GM15510 (cell line): ENCODE data around the gene TRIP10.

Experiments used
- POLR2A ChIP-seq: IDR thresholded peaks from 3 replicates; pipeline ENCODE4 v1.6.1; 2011; ENCODE audit warnings: borderline replicate concordance; ENCODE audit not compliant: insufficient read length; ENCODE audit errors: extremely low read depth

The TRIP10 gene

DNA sequence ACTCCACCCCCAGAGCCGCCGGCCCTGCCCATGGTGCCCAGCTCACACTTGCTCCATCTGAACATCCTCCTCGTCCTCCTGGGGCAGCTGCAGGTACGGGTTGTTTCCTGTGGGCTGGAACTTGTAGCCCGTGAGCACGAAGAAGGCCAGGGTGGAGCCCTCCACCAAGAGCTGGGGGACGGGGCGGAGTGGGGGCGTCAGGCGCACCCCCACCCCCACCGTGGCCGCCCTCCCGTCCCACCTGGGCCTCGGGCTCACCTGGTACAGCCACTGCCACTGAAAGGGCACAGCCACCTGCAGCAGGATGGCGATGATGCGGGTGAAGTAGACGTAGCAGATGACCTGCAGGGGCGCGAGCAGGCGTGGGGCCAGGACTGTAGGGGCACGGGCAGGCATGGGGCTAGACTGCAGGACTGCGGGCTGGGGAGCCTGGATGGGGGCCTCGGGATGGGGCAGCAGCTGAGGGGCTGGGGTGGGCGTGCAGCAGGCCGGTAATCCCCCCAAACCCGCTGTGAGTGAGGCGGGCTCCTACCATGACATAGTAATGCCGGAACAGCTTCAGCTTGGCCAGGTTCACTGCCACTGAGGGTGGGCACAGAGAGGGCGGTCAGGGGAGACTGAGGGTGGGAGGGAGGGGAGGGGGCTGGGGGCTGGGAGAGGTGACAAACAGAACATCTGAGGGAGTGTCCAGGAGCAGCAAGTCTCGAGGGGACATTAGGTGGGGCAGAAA is 8.4 kb upstream of the TRIP10 start:
- TF ChIP-seq POLR2A = no peak

DNA sequence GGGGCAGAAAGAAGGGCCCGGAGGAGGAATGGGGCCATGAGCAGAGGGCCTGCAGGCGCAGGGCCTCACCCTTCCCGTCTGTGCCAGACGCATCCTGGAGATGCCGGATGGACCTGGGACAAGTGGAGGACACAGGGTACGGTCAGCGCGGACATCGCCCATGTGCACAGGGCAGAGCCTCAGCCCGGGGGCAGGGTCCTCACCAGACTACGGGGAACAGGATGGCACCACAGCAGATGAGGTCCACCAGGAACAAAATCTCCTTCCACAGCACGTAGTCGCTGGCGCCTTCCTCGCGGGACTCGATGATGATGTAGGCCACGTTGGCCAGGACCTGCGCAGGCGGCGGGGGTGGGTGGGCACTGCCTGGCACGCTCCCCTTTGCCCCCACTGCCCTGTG is 7.7 kb upstream of the TRIP10 start:
- TF ChIP-seq POLR2A = no peak

DNA sequence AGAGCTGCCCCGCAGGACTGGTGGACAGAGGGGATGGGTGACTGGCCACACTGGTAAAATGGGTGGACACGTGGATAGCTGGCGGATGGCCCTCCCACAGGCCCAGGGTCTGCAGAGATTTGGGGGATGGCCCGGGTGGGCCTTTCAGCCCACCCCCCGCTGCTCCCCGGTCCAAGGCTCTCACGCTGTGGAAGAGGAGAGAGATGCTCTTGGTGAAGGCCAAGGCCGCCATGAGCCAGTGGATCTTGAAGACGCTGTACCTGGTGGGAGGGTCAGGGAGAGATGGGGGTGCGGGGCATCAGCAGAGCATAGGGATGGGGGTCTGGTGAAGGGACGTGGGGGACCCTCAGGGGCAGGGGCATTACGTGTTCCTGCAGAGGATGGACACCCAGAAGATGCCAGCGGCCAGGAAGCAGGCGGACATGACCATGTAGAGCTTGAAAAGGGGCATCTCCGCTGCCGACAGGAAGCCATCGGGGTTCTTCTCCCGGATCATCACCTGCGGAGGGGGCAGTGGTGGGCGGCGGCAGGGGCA is 6.6 kb upstream of the TRIP10 start:
- no peak for TF ChIP-seq POLR2A

DNA sequence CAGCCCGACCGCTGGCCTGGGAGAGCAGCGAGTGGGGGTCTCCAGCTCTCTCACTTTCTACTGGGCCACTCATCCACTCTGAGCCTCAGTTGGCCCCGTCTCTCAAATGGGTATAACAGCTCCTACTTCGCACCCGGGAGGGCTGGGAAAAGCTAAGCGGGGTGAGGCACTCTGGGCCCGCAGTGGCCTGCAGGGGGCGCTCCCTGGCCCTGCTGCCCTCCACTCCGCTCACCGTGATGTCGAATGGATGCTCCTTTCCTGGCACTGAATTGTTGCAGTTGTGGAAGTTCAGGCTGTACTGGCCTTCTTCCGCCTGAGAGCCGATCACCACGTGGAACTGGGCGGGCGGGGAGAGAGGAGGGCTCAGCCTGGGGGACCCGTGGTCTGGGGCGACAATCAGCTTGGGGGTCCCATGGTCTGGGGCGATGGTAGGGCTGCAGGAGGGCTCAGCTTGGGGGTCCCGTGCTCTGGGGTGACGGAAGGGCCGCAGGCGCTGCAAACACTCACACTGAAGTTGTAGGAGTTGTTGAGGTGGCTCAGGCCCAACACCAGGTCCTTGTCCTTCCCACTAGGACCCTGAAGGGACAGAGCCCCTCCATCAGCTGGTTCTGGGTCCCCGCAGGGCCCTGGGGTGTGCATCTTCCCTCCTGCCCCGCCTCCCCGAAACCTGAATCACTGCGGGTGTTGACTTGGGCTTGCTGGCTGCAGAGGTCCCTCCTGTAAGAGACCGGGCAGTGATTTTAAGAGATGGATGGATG is 6.0 kb upstream of the TRIP10 start:
- TF ChIP-seq POLR2A = no peak

DNA sequence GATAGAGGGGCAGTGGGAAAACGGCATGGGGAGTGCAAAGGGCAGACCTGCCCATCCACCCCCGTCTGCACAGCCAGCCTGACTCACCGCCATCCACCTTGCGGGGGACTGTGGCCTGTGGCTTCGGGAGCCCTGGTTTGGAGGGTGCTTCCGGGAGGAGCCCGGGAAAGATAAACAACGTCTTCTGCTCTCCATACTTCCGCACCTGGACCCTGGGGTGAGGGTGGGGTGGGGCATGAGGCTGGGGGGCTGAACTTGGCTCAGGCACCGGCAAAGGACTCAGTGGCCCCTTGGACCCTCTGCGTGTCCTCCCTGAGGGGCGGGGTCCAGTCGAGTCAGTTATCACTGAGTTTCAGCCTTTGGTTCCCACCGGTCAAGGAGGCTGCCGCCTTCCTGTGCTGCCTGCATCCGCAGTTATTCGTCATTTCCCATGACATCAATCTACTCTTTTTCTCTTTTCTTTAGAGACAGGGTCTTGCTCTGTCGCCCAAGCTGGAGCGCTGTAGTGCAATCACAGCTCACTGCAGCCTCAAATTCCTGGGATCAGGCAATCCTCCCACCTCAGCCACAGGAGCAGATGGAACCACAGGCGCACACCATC is 5.3 kb upstream of the TRIP10 start:
- TF ChIP-seq POLR2A = no peak

DNA sequence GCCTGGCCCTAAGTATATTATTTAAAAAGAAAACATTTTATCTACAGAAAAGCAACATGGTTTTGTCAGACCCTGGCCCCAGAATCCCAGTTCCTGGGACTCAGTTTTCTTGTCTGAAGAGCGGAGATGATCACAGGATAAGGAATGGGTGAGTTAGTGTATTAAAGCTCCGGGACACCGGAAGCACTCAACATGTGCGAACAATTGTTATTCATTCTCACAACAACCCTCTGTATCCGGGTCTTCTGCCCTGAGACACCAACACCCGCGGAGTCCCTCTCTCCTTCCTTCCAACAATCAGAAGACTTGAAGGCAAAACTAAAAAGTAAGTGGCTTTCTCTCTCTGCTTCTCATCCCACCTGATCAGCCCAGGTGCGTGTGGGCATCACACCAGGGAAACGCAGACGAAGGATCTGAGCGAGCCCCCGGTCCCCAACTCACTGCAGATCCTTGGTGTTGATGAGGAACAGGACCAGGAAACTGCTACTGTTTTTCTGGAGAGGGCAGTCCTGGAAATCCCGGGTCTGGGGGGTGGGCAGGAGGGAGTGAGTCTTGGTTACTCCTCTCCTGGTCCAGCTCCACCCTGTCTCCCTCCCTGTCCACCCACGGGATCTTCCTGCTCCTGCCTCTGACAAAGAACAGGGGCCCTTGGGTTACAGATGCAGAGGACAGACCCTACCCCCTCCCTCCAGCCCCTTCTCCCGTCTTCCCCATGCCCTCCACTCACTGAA is 4.1 kb upstream of the TRIP10 start:
- TF ChIP-seq POLR2A = no peak

DNA sequence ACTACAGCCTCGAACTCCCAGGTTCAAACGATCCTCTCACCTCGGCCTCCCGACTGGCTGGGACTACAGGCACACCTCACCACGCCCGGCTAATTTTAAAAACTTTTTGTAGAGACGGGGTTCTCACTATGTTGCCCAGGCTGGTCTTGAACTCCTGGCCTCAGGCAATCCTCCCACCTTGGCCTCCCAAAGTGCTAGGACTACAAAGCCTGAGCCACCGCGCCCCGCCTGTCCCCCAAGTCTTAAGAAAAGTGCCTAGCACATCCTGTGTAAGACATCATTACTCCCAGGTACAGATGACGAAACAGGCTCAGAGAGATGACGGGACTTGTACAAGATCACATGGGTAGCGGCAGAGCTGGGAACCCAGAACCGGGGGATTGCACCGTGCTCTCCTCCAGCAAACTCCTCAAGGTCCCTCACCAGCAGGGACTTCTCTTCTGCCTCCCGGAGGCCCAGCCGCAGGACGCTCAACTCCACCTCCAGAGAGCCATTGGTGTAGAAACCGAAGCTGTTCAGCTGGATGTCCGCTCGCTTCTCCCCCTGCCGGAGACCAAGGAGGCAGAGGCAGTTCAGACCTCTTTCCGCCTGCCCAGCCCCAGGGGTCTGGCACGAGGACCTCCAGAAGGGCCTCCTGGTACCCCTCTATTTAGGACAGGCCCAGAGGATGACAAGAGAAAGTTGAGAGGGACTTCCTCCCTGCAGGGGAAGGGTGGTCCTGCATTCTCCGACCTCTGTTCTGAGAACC is 3.1 kb upstream of the TRIP10 start:
- peak; percentile 58 for TF ChIP-seq POLR2A

DNA sequence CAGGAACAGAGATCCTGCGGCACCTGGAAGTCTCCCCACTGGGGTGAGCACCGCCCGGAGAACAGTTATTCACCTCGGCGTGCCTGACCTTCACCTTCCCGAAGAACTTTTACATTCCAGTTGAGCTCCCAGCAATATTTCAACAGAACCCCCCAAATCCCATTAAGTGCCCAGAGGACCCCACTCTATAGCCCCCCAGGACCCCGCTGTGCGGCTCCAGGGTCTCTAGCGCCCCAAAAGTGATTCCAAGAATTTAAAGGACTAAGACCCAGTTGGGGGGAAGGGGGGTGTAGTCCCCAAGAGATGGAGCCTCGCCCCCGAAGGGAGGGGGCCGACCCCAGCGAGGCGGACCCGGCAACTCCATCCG is 2.6 kb upstream of the TRIP10 start:
- TF ChIP-seq POLR2A = no peak

DNA sequence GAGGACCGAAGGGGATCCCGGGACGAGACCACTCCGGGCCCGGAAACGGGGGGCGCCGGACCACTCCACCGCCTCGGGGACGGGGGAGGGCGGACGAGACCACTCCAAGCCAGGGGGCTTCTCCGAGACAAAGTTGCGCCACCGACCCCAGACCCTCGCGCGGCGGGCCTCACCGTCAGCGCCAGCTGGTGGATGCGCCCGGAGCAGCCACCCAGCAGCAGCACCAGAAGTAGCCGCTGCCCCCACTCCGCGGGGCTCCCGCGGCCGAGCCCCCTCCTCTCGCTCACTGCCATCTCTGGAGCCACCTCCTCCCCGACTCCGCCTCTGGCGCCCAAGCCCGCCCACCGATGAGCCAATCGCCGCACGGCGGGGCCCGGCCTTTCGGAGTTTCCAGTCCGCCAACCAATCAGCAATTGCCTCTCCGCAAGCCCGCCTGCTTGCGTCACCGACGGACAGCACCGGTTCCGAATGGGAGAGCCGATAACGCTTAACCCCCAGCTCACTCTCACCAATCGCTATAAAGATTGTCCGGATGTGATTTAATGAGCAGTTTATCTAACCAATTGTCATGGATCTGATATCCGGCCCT is 2.1 kb upstream of the TRIP10 start, which contains the start of gene GPR108:
GPR108 (minus strand) TSS at position 297 of the 589 bp plus-strand sequence; CDS start at position 293, 4 bp downstream.
- TF ChIP-seq POLR2A = peak; percentile 41

DNA sequence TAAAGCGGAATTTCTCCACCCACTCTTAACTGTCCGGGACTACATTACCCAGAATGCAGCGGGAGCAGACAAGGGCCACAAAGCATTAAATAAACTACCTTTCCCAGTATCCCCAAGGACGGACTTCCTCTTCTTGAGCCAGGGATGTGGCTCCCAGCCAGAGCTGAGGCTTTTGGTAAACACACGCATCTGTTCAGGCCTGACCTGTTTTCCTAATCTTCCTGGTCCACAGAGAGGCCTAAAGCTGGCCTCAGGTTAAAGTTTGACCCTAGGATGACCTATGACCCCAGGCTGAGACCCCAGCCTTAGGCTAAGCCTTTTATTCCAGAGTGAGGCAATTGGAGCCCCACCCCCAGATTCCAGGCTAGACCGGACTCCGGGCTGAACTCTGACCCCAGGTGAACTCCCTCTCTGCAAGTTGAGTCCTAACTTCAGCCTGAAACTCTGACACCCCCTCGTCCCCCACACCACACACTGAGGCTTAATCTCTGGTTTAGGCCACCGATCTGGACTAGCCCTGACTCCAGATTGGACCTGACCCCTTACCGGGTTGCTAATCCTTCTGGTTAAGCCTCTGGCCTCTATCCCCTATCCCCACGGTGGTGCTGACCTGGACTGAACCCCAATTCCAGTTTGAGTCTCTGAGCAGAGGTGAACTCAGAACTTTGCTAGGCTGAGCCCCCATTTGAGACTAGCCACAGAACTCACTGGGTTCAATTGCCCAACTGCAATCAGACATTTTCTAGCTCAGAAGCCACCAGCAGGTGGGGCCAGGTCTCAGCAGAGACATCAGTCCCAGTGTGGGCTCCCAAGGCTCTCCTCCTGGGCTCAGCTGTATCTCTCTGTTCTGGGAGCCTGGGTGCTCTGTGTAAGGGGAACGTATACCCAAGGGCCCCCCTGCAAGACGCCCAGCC is 1.4 kb upstream of the TRIP10 start:
- no peak for TF ChIP-seq POLR2A

DNA sequence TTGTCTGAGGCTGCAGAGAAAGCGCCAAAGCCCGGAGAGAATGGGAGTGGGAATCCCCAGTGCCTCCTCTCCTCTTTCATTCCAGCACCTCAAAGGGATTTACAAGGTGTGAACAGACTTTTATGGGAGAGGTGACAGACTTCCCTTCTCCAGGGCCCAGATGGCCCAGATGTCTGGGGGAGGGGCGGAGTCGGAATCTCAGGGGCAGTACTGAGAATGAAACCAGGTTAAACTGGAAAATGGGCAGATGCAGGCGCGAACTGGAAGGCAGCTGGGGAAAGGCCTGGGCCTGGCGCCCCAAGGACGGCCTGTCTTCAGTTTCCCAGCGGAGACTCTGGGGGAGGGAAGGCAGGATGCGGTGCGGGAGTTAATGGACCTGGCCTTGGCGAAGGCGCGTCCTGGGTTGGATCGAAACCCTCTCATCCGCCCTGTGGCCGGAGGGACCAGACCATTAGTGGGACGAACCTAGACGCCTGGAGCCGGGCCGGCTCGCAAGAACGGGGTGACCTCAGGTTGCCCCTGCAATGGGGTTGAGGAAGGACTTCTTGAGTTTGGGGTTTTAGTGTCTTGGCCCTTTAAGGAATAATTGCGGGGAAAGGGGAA is 592 bp upstream of the TRIP10 start:
- TF ChIP-seq POLR2A = no peak

DNA sequence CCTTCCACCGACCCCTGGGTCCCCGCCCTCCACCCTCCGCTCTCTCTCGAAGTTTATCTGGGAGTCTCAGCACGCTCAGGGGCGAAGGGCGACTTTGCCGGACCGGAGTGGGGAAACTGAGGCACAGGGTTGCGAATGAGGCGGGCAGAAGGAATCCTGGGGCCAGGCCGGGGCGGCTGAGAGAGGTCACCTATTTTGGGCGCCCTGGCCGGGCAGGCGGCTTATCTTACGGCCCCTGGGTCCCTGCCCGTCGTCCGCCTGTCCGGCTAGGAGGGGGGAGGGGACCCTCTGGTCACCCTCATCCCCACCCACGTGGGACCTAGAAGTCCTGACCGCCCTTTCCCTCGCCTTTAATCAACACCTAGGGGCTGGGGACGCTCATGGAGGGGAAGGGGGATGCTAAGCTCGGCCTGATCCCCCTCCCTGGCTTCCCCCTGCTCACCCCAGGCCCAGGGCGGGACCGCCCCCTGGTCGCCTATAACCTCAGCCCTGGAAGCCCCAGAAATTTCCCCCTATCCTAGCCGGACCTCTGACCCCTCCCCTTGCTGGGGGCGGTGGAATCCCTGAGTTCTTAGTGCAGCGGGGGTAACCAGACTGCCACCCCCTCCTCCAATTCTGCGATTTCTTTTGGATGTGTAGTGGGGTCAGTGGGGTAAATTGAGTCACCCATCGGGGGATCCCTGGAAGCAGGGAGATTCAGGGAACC is 556 bp downstream of the TRIP10 start:
- no peak for TF ChIP-seq POLR2A
